ENCODE results near the gene WARS2. TPM values are rescaled to one million over a fixed set of nuclear protein-coding genes. Genes with fewer than 3 reads are reported as not detected.

The WARS2 gene
- total and polyA plus RNA-seq, 2 experiments from 2014 or later: 6.2 to 19.3 TPM

GRCh38 chr1:119115311-119115710 is 25.1 kb downstream of the WARS2 start:
- no peaks in the 10 kb centered on the region for H3K9me2 ChIP-seq (replicated peaks; ENCODE audit: insufficient read depth)
- no peak overlapping the region for H3K4me3 ChIP-seq
- no peak overlapping the region for H2AFZ ChIP-seq
- no peaks in the 10 kb centered on the region for H3K4me1 ChIP-seq (ENCODE audit: insufficient read depth)
- H3K79me2 ChIP-seq: peaks cover 21% of the 10 kb centered on the region
- no peaks in the 10 kb centered on the region for H3K9me3 ChIP-seq (ENCODE audit: low read depth)
- no peak for DNase-seq (ENCODE audit: low spot score)
- H3K36me3 ChIP-seq (replicated peaks; ENCODE audit: insufficient read depth, low read depth): no peaks in the 10 kb centered on the region
- no peak overlapping the region for H3K4me2 ChIP-seq
- H4K20me1 ChIP-seq (ENCODE audit: insufficient read depth, poor library complexity, severe bottlenecking): no peaks in the 10 kb centered on the region
- H3K27me3 ChIP-seq: no peaks in the 10 kb centered on the region
- TF ChIP-seq EZH2phosphoT487 (IDR thresholded peaks at IDR 0.05; ENCODE audit: low read depth, severe bottlenecking, unreplicated experiment) (no peak), EZH2 (IDR thresholded peaks at IDR 0.05; ENCODE audit: borderline replicate concordance) (no peak), CTCF (IDR thresholded peaks at IDR 0.05; ENCODE audit: poor library complexity) (no peak)
- H3K27ac ChIP-seq: no peak overlapping the region

- H3K79me2 ChIP-seq: peaks cover 15% of the 10 kb centered on the region
- H3K4me1 ChIP-seq (ENCODE audit: insufficient read depth): no peaks in the 10 kb centered on the region
- no peak overlapping the region for H2AFZ ChIP-seq
- TF ChIP-seq EZH2 (IDR thresholded peaks at IDR 0.05; ENCODE audit: borderline replicate concordance) (no peak), EZH2phosphoT487 (IDR thresholded peaks at IDR 0.05; ENCODE audit: low read depth, severe bottlenecking, unreplicated experiment) (no peak), CTCF (IDR thresholded peaks at IDR 0.05; ENCODE audit: poor library complexity) (no peak)
- 82% methylated on average over 1 of the region's 1 CpG for WGBS (ENCODE audit: low lambda C conversion rate, missing lambda C conversion rate)
- H3K27ac ChIP-seq: no peak overlapping the region
- H3K9me2 ChIP-seq (replicated peaks; ENCODE audit: insufficient read depth): no peaks in the 10 kb centered on the region
- H3K9me3 ChIP-seq (ENCODE audit: low read depth): peaks cover 3% of the 10 kb centered on the region
- no peak overlapping the region for H3K4me3 ChIP-seq
- H3K4me2 ChIP-seq: no peak overlapping the region
- no peaks in the 10 kb centered on the region for H3K27me3 ChIP-seq
- no peaks in the 10 kb centered on the region for H4K20me1 ChIP-seq (ENCODE audit: insufficient read depth, poor library complexity, severe bottlenecking)
- no peak for DNase-seq (ENCODE audit: low spot score)
- H3K36me3 ChIP-seq (replicated peaks; ENCODE audit: insufficient read depth, low read depth): no peaks in the 10 kb centered on the region
Observed at GRCh38 chr1:119114786-119115185, 25.7 kb downstream of the WARS2 start.

GRCh38 chr1:119112791-119113190 is 27.7 kb downstream of the WARS2 start:
- no peak overlapping the region for H2AFZ ChIP-seq
- TF ChIP-seq CTCF (IDR thresholded peaks at IDR 0.05; ENCODE audit: poor library complexity) (no peak), EZH2phosphoT487 (IDR thresholded peaks at IDR 0.05; ENCODE audit: low read depth, severe bottlenecking, unreplicated experiment) (no peak), EZH2 (IDR thresholded peaks at IDR 0.05; ENCODE audit: borderline replicate concordance) (no peak)
- no peaks in the 10 kb centered on the region for H3K36me3 ChIP-seq (replicated peaks; ENCODE audit: insufficient read depth, low read depth)
- no peaks in the 10 kb centered on the region for H3K4me1 ChIP-seq (ENCODE audit: insufficient read depth)
- H3K4me2 ChIP-seq: no peak overlapping the region
- no peak overlapping the region for H3K27ac ChIP-seq
- peaks cover 7% of the 10 kb centered on the region for H3K79me2 ChIP-seq
- no peaks in the 10 kb centered on the region for H3K27me3 ChIP-seq
- H3K9me3 ChIP-seq (ENCODE audit: low read depth): peaks cover 3% of the 10 kb centered on the region
- H3K4me3 ChIP-seq: no peak overlapping the region
- no peak for DNase-seq (ENCODE audit: low spot score)
- no peaks in the 10 kb centered on the region for H3K9me2 ChIP-seq (replicated peaks; ENCODE audit: insufficient read depth)
- WGBS (ENCODE audit: low lambda C conversion rate, missing lambda C conversion rate): 96% methylated on average over 1 of the region's 1 CpG
- H4K20me1 ChIP-seq (ENCODE audit: insufficient read depth, poor library complexity, severe bottlenecking): no peaks in the 10 kb centered on the region

GRCh38 chr1:119112244-119112643 is 28.2 kb downstream of the WARS2 start:
- no peak overlapping the region for H2AFZ ChIP-seq
- H3K79me2 ChIP-seq: peaks cover 2% of the 10 kb centered on the region
- no peak overlapping the region for H3K4me3 ChIP-seq
- no peaks in the 10 kb centered on the region for H4K20me1 ChIP-seq (ENCODE audit: insufficient read depth, poor library complexity, severe bottlenecking)
- H3K27ac ChIP-seq: no peak overlapping the region
- no peak for DNase-seq (ENCODE audit: low spot score)
- TF ChIP-seq EZH2phosphoT487 (IDR thresholded peaks at IDR 0.05; ENCODE audit: low read depth, severe bottlenecking, unreplicated experiment) (no peak), CTCF (IDR thresholded peaks at IDR 0.05; ENCODE audit: poor library complexity) (no peak), EZH2 (IDR thresholded peaks at IDR 0.05; ENCODE audit: borderline replicate concordance) (no peak)
- peaks cover 3% of the 10 kb centered on the region for H3K9me3 ChIP-seq (ENCODE audit: low read depth)
- no peaks in the 10 kb centered on the region for H3K27me3 ChIP-seq
- WGBS (ENCODE audit: low lambda C conversion rate, missing lambda C conversion rate): 96% methylated on average over 3 of the region's 3 CpGs
- no peaks in the 10 kb centered on the region for H3K9me2 ChIP-seq (replicated peaks; ENCODE audit: insufficient read depth)
- no peak overlapping the region for H3K4me2 ChIP-seq
- no peaks in the 10 kb centered on the region for H3K36me3 ChIP-seq (replicated peaks; ENCODE audit: insufficient read depth, low read depth)
- H3K4me1 ChIP-seq (ENCODE audit: insufficient read depth): no peaks in the 10 kb centered on the region

Measured in hepatocyte (in vitro differentiated cells).